GM06990 (cell line): ENCODE results near the gene NHLRC4.
A peak's percentile ranks its signal among the peaks of the same experiment; 100 is the strongest.

Experiments used
- DNase-seq: peaks from one replicate; pipeline ENCODE4 v3.0.0-alpha.2; 2011; ENCODE audit not compliant: insufficient read length; ENCODE audit errors: extremely low read depth
- H3K27me3 ChIP-seq: replicated peaks from 2 replicates; pipeline ENCODE4 v1.6.0; 2011; ENCODE audit warnings: low read length; ENCODE audit not compliant: control insufficient read depth, insufficient read depth
- H3K36me3 ChIP-seq: 2 replicates; pipeline ENCODE4 v1.5.1; 2011; ENCODE audit warnings: low read length; ENCODE audit not compliant: control insufficient read depth, insufficient read depth
- H3K4me3 ChIP-seq: replicated peaks from 2 replicates; pipeline ENCODE4 v1.5.1; 2011; ENCODE audit warnings: low read depth, mild to moderate bottlenecking, control low read depth, low read length
- TF ChIP-seq, protein P1 (sequence below): IDR thresholded peaks from 2 replicates; pipeline ENCODE4 v1.5.1; 2011; ENCODE audit warnings: low read length, control low read depth, mild to moderate bottlenecking, inconsistent platforms; ENCODE audit not compliant: insufficient read depth, poor library complexity, severe bottlenecking

The NHLRC4 gene

DNA sequence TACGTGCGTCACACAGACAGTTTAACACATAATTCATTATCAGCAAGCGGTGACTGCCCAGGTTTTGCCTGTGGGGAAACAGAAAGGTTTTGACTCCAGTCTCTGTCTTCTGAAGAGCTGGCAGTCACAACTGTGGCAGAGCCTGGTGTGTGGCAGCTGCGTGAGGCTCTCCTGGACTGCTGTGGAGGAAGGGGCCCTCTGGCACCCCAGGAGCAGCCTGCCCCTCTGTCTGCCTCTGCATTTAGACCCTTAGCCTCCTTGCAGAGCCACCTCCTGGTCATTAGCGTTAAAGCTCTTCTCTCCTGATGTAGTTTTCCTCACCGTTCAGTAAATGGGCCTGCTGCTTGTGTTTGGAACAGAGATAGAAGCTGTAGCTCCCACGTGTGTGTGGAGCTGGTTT lies 34.0 kb downstream of the NHLRC4 start:
- H3K27me3 ChIP-seq, result no peaks in the 10 kb centered on the region
- TF ChIP-seq, protein P1, sequence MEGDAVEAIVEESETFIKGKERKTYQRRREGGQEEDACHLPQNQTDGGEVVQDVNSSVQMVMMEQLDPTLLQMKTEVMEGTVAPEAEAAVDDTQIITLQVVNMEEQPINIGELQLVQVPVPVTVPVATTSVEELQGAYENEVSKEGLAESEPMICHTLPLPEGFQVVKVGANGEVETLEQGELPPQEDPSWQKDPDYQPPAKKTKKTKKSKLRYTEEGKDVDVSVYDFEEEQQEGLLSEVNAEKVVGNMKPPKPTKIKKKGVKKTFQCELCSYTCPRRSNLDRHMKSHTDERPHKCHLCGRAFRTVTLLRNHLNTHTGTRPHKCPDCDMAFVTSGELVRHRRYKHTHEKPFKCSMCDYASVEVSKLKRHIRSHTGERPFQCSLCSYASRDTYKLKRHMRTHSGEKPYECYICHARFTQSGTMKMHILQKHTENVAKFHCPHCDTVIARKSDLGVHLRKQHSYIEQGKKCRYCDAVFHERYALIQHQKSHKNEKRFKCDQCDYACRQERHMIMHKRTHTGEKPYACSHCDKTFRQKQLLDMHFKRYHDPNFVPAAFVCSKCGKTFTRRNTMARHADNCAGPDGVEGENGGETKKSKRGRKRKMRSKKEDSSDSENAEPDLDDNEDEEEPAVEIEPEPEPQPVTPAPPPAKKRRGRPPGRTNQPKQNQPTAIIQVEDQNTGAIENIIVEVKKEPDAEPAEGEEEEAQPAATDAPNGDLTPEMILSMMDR, result peak; percentile 21
- no peak for DNase-seq
- no peak overlapping the region for H3K4me3 ChIP-seq
- peaks cover 1% of the 10 kb centered on the region for H3K36me3 ChIP-seq

DNA sequence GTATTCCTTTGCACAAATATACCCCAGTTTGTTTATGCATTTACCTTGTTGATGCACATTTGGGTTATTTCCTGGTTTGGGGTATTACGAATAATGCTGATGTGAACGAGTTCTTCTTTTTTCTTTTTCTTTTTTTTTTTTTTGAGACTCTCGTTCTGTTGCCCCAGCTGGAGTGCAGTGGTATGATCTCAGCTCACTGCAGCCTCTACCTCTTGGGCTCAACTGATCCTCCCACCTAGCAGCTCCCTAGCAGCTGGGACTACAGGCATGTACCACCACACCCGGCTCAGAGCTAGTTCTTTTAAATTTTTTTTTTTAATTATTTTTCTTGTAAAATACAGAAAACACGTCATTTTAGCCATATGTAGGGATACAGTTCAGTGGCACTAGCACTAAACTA lies 37.1 kb downstream of the NHLRC4 start:
- TF ChIP-seq, protein P1, result no peak
- H3K36me3 ChIP-seq, result peaks cover under 1% of the 10 kb centered on the region; the same call in 1 of the 2 replicates
- no peak overlapping the region for H3K4me3 ChIP-seq
- DNase-seq, result no peak
- no peaks in the 10 kb centered on the region for H3K27me3 ChIP-seq

DNA sequence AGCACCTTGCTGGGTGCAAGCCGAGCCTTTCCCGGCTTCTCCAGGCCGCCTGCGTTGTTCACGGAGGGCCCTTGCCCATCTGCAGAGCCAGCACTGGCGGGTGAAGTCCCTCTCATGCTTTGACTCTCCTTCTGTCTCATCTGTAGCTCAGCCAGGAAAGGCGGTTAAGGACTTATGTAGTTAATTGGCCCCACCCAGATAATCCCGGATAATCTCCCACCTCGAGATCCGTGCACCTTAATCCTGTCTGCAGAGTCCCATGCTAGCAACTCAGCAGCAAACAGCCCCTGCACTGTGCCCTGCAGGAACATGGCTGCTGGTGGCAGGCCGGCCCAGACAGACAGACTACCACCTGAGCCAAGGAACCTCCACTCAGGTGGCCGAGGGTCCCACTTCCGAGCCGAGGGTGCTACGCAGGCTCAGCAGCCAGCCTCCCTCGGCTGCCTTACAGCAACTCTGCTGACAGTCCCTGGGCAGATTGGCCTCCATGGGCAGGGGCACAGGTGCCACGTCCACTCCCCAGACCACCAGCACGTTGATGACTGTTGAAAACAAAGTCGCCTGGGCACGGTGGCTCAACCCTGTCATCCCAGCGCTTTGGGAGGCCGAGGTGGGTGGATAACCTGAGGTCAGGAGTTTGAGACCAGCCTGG lies 40.0 kb downstream of the NHLRC4 start:
- Histone ChIP-seq H3K36me3 (no peaks in the 10 kb centered on the region; the same call in 1 of the 2 replicates), H3K27me3 (no peaks in the 10 kb centered on the region), H3K4me3 (no peak overlapping the region)
- no peak for DNase-seq
- TF ChIP-seq, protein P1, result no peak

DNA sequence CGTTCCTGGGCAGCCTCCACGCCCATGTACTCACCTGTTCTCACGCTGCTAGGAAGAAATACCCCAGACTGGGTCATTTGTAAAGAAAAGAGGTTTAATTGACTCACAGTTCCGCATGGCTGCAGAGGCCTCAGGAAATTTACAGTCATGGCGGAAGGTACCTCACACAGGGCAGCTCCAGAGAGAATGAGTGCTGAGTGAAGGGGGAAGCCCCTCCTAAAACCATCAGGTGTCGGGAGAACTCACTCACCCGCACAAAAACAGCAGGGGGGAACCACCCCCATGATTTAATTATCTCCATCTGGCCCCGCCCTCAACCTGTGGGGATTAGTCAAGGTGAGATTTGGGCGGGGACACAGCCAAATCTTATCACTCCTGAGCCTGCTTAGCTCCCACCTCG lies 41.2 kb downstream of the NHLRC4 start:
- Histone ChIP-seq H3K36me3 (no peaks in the 10 kb centered on the region; the same call in 1 of the 2 replicates), H3K27me3 (no peaks in the 10 kb centered on the region), H3K4me3 (no peak overlapping the region)
- no peak for DNase-seq
- TF ChIP-seq, protein P1, result no peak

DNA sequence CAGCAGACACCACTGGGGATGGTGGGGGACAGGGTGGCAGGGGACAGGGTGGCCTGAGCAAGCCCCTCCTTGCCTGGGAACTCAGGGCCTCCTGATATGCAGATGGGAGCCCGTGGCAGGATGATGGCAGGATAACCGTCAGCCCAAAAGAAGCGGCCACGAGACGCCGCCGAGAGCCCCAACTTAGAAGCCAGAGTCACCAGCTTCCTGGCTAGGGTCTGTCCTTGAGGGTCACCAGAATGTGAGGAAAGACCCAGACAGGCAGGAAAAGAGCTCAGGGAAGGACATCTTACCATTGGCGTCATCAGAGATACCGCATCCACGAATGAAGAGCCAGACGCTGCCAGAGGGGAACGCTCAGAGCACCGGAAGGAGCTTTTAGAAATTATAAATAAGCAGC lies 42.5 kb downstream of the NHLRC4 start:
- no peaks in the 10 kb centered on the region for H3K27me3 ChIP-seq
- no peak overlapping the region for H3K4me3 ChIP-seq
- no peaks in the 10 kb centered on the region; the same call in 1 of the 2 replicates for H3K36me3 ChIP-seq
- no peak for DNase-seq
- TF ChIP-seq, protein P1, result no peak

DNA sequence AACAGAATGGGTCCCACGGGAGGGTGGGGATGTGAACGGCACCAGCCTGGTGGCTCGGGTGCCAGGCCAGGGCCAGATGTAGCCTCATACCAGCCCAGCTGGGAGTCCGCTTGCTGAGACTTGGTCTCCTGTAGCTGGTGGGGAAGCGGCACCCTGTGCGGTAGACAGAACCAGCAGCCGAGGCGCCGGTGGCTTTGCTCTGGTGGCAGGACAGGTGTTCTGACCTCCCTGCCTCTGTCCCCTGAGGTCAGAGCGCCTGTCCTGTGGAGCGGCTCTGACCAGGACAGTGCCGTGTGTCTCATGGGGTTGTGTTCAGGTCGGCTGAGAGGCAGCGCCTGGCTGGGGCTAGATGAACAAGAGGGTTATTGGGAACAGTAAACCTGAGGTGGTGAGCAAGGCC lies 43.2 kb downstream of the NHLRC4 start:
- no peaks in the 10 kb centered on the region; the same call in 1 of the 2 replicates for H3K36me3 ChIP-seq
- no peaks in the 10 kb centered on the region for H3K27me3 ChIP-seq
- H3K4me3 ChIP-seq, result no peak overlapping the region
- no peak for DNase-seq
- TF ChIP-seq, protein P1, result no peak
